ENCODE results near the gene ITIH3. TPM values are rescaled to one million over a fixed set of nuclear protein-coding genes. Genes with fewer than 3 reads are reported as not detected.

The ITIH3 gene
- total RNA-seq, 2 experiments from 2014 or later, result not detected

DNA sequence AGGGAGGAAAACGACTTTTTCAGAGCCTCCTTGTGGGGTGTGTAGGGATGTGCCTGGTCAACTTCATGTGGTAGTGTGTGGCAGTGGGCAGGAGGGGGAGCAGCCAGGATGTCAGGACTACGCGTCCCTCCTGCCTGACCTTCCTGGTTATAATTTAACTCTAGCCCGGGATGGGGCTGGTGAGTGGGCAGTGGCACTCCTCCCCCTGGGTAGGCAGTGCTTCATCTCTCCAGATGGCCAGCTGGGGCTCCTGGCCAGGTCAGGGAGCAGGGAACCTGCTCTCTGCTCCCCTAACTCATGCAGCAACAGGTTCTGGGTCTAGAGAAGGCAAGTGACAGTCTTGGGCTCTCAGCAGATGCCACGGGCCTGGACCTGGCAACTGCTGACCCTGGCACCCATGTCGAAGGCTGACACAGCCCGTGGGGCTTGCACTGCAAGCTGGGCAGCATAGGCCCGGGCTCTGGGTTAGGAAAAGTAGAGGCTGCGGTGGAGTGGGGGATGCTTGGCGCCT is 33.3 kb downstream of the ITIH3 start:
- Mint-ChIP-seq H3K4me3 (no peak overlapping the region), H3K36me3 (ENCODE audit: low read depth) (no peaks in the 10 kb centered on the region), H3K9me3 (no peaks in the 10 kb centered on the region), H3K27ac (no peak overlapping the region), H3K4me1 (peaks cover 4% of the 10 kb centered on the region), H3K27me3 (no peaks in the 10 kb centered on the region)
- POLR2A ChIA-PET, result no interaction called here
- DNase-seq, result no peak
- CTCF ChIA-PET, result no interaction called here

DNA sequence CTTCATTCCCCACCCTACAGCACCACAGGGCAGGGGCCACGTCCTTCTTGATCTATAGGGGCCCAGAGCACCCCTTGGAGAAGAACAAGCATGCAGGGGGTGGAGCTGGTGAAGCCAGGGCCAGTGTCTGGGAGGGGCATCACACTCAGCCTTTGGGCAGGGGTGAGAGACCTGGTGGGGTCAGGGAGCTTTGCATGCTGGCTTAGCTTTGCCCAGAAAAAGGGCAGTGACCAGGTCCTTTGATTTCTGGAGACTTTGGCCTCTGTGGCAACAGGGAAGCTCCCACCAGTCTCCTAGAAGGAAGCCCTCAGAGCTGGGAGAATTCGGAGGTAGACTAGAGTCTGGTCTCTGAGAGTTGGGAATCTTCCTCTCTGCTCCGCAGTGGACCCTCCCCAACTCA is 34.9 kb downstream of the ITIH3 start:
- no peak overlapping the region for H3K27ac Mint-ChIP-seq
- no peak for DNase-seq
- H3K27me3 Mint-ChIP-seq, result no peaks in the 10 kb centered on the region
- H3K9me3 Mint-ChIP-seq, result no peaks in the 10 kb centered on the region
- peaks cover 4% of the 10 kb centered on the region for H3K4me1 Mint-ChIP-seq
- H3K36me3 Mint-ChIP-seq (ENCODE audit: low read depth), result no peaks in the 10 kb centered on the region
- H3K4me3 Mint-ChIP-seq, result no peak overlapping the region
- POLR2A ChIA-PET, result no interaction called here
- CTCF ChIA-PET, result interaction anchor here (0.6 kb wide), 1 partner anchor 1319 kb away, joined by 3 read pairs; no protein-coding TSS in a partner anchor

DNA sequence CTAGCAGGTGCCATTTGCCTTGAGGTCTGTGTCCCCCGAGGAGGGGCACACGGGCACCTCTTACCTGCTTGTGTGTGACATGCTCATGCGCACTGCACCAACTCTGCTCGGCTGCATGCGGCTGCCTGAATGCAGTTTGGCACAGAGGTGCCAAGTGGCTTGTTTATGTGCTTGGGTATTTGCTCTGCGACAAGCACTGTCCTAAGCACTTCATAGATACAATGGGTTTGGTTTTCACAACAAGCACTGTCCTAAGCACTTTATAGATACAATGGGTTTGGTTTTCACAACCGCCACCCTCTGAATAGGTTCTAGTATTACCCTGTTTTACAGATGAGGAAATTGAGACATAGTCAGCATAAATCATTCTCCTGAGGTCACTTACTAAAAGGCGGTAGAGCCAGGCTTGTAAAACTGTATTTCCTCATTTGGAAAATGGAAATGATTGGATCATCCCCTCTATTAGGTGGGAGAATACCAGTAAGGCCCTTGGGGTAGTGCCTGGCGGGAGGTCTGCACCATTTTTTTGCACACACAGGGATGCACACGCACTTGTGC is 35.4 kb downstream of the ITIH3 start:
- Mint-ChIP-seq H3K4me3 (no peak overlapping the region), H3K36me3 (ENCODE audit: low read depth) (no peaks in the 10 kb centered on the region), H3K9me3 (no peaks in the 10 kb centered on the region), H3K4me1 (peaks cover 4% of the 10 kb centered on the region), H3K27me3 (no peaks in the 10 kb centered on the region), H3K27ac (no peak overlapping the region)
- DNase-seq, result no peak
- POLR2A ChIA-PET, result no interaction called here
- CTCF ChIA-PET, result no interaction called here

DNA sequence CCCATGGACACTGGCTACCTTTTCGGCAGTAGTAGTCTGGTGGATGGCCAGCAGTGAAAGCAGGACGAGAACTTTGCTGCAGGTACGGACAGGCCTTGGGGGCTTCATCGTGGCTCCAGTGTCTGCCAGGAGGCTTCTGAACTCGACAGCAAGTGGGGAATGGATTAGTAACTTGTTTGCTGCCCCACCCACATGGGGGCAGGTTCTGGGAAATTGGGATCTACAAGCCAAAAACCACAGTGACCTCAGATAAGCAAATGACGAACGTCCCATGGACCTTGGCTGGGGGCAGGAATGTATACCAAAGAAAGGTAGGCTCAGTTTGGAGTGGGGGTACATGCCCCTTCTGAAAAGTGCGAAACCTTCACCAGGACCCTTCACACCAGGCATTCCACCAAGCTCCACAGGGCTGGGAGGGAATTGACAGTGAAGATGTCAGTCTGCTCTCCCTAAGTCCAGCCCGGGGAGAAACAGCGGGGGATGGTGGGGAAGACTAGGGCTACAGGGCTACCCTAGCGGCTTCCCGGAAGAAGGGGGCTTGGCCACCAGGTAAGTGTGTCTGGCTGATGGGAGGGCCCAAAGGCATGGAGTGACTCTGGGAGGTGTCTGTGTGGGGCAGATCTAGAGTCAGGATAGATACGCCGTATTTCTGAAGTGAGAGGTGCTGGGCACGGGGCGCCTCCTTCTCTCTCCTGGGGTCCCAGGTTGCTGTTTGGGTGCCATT is 36.1 kb downstream of the ITIH3 start, which contains the start of gene ITIH4:
TSS of gene ITIH4 (minus strand) at position 138 of the 724 bp plus-strand sequence. CDS start at position 108, 30 bp downstream.
- Mint-ChIP-seq H3K4me3 (no peak within 1 kb of the TSS), H3K36me3 (ENCODE audit: low read depth) (no peaks in the 10 kb centered on the region), H3K4me1 (peaks cover 4% of the 10 kb centered on the region), H3K27ac (peak within 1 kb of the TSS; percentile 46), H3K27me3 (no peaks in the 10 kb centered on the region), H3K9me3 (no peaks in the 10 kb centered on the region)
- no peak for DNase-seq
- POLR2A ChIA-PET, result no interaction called here
- CTCF ChIA-PET, result no interaction called here

DNA sequence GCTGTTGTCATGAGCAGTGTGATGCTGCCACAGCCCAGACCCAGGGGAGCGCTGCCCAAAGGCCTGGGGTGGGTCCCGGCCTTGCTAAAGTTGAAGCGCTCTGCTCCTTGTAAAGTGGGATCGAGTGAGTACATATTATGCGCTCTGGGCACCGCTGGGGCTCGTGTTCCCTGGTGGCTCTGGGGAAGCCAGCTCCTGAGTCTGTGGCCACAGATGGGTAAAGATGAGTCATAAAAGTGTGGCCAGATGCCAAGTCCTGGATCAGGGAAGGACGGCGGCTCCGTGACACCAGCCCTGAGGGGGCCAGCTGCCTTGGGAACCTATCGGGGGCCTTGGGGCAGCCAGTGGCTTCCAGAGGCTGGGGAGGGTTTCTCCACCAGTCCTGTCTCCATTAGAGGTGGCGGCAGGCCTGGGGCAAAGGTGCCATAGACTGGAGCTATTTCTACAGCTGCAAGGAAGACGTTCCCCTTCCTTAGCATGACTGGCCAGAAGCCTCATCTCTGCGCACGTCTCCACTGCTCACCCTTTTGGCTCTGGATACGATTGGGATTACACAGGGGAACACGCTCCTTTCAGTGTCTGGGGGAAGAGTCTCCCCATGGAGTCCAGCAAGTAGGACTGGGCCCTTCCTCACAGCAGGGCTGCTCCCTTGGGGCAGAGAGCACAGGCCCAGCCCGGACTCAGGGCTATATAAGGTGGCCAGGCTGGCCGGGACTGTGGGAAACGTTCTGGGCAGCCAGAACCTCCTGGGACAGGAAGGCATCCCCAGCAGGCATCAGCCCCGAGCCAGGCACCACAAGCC is 37.1 kb downstream of the ITIH3 start:
- H3K4me3 Mint-ChIP-seq, result no peak overlapping the region
- peaks cover 5% of the 10 kb centered on the region for H3K36me3 Mint-ChIP-seq (ENCODE audit: low read depth)
- H3K27me3 Mint-ChIP-seq, result no peaks in the 10 kb centered on the region
- ChIA-PET POLR2A (no interaction called here), CTCF (interaction anchor here (0.5 kb wide), 1 partner anchor 61 kb away, joined by 4 read pairs; no protein-coding TSS in a partner anchor)
- no peak for DNase-seq
- H3K4me1 Mint-ChIP-seq, result peaks cover 11% of the 10 kb centered on the region
- no peaks in the 10 kb centered on the region for H3K9me3 Mint-ChIP-seq
- H3K27ac Mint-ChIP-seq, result no peak overlapping the region

DNA sequence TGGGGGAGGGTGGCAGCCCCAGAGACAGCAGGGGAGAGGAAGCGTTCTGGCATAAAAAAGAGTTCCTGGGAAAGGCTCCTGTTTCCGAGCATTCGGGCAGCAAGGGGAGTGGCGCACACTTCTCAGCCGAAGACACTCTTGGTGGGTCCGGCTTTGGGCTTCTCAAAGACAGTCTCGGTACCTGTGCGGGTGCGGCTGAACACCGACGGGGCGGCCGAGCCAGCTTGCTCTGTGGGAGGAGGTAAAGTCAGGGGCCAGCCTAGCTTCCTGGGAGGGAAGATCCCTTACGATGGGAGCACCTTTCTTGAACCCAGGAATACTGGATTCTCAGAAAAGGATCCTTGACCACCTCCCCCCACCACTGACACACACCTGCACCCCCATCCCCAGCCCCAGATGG is 38.6 kb downstream of the ITIH3 start:
- POLR2A ChIA-PET, result no interaction called here
- no peaks in the 10 kb centered on the region for H3K27me3 Mint-ChIP-seq
- DNase-seq, result no peak
- CTCF ChIA-PET, result interaction anchor here (1.0 kb wide), 1 partner anchor 9 kb away, joined by 3 read pairs; no protein-coding TSS in a partner anchor
- H3K9me3 Mint-ChIP-seq, result no peaks in the 10 kb centered on the region
- H3K4me1 Mint-ChIP-seq, result peaks cover 26% of the 10 kb centered on the region
- no peak overlapping the region for H3K27ac Mint-ChIP-seq
- peaks cover 11% of the 10 kb centered on the region for H3K36me3 Mint-ChIP-seq (ENCODE audit: low read depth)
- no peak overlapping the region for H3K4me3 Mint-ChIP-seq

DNA sequence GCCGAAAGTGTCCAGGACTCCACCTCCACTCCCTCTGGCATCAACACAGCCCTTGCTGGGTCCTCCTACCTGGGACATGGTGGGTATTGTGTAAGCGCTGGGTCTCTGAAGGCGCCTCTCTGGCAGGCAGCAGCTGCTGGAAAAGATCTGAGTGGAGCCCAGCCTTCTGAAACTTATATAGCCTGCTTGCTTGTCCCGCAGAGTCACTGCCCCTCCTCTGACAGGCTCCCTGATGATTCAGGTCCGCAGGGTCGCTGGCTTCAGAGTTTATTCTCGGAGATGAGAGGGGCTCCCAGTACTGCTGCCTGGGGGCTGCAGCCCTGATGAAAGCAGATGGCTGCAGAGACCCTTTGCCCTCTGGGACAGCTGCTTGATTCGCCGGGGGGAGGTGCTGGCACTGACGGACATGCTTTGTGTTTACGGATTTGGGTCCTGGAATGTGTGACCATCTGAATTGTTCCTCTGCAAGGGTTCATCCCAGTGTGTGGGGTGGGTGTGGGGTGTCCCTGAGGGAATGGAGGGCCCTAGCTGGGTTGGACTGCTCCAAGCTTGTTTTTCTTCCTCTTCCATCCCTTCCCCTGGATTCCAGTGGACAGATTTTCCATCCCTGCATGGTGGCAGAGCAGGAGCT is 40.4 kb downstream of the ITIH3 start, which contains the start of gene MUSTN1:
TSS of gene MUSTN1 (minus strand) at position 149 of the 631 bp plus-strand sequence. CDS start at position 78, 71 bp downstream.
- Mint-ChIP-seq H3K4me3 (no peak within 1 kb of the TSS), H3K9me3 (no peaks in the 10 kb centered on the region), H3K27ac (no peak within 1 kb of the TSS), H3K27me3 (no peaks in the 10 kb centered on the region), H3K36me3 (ENCODE audit: low read depth) (peaks cover 11% of the 10 kb centered on the region), H3K4me1 (peaks cover 43% of the 10 kb centered on the region)
- CTCF ChIA-PET, result interaction anchor here (0.6 kb wide), 1 partner anchor 547 kb away, joined by 3 read pairs; the partner anchor contains the start of gene GLYCTK
- DNase-seq, result no peak
- POLR2A ChIA-PET, result no interaction called here

DNA sequence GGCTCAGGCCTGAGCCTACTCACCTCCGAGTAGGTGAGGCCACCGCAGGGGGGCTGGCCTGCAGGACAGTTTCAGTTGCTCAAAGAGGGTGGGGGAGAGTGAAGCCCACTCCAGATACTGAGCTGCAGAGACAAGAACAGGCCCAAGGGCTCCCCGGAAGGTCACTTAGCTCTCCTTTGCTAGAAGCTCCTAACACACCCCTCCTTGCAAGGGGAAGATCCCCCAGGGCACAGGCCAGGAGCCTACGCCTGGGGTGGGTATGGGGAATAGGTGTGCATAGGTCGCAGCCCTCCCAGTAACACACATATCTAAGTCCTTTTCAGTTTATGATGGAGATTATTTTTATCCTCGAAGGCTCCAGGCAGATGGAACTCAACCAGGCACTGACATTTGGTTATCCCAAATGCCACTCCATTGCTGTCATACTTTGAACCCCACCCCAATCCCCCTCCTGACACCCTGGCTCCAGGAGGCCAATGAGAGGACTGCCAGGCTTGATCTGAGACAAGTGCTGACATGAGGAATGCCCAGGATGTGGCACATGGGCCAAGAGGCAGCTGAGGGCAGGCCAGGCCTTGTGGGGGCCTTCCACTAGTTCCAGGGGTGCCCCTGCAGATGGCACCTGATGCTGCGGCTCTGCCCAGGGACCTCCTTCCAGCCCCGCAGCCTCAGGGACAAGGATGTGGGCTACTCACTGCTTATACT is 41.3 kb downstream of the ITIH3 start:
- CTCF ChIA-PET, result interaction anchor here (0.6 kb wide), 1 partner anchor 548 kb away, joined by 3 read pairs; the partner anchor contains the start of gene GLYCTK

DNA sequence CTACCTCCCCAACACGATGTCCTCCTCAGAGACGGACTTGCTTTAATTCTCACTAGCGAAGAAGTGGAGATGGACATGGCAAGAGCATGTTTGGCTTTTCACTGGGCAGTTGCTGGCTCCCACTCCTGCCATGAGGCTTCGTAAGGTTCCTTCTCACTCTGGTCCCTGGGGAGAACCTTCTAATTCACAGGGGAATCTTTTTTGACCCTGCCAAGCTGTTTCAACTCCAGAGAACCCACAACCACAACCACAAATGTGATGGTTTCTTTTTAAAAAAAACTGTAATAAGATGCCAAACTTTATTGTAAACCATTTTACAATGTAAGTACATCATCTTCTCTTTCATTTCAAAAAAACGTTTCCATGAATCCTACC is 41.9 kb downstream of the ITIH3 start:
- CTCF ChIA-PET, result no interaction called here
- peak overlapping the region; percentile 6 for H3K27ac Mint-ChIP-seq
- POLR2A ChIA-PET, result interaction anchor here (0.6 kb wide), 1 partner anchor 120 kb away, joined by 3 read pairs; no protein-coding TSS in a partner anchor
- DNase-seq, result no peak
- H3K36me3 Mint-ChIP-seq (ENCODE audit: low read depth), result peaks cover 14% of the 10 kb centered on the region
- H3K4me3 Mint-ChIP-seq, result no peak overlapping the region
- H3K4me1 Mint-ChIP-seq, result peaks cover 42% of the 10 kb centered on the region
- H3K27me3 Mint-ChIP-seq, result no peaks in the 10 kb centered on the region
- H3K9me3 Mint-ChIP-seq, result no peaks in the 10 kb centered on the region

More for the DNA sequence above, 41.3 kb downstream of the ITIH3 start:
- H3K4me1 Mint-ChIP-seq, result peaks cover 45% of the 10 kb centered on the region
- no peaks in the 10 kb centered on the region for H3K9me3 Mint-ChIP-seq
- DNase-seq, result no peak
- H3K27ac Mint-ChIP-seq, result no peak overlapping the region
- POLR2A ChIA-PET, result no interaction called here
- H3K36me3 Mint-ChIP-seq (ENCODE audit: low read depth), result peaks cover 14% of the 10 kb centered on the region
- no peaks in the 10 kb centered on the region for H3K27me3 Mint-ChIP-seq
- no peak overlapping the region for H3K4me3 Mint-ChIP-seq

DNA sequence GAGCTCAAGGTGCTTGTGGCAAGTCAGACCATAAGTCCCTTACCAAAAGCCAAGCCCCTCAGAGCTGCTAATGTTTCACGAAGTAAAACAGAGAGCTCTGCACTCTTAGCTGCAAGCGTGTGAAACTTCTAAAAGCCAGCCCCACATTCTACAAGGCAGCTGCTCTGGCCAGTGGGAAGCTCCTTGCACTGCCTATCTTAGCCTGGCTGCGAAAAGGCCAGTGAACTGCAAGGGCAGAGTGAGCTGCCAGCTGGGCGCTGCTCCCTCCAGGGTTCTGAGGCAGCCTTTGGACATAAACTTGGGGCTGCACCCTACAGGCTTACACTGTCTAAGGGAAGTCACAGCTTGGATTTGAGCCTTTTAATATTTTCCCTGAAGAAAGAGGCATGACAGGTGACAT is 42.4 kb downstream of the ITIH3 start:
- H3K9me3 Mint-ChIP-seq, result no peaks in the 10 kb centered on the region
- H3K27ac Mint-ChIP-seq, result peak overlapping the region; percentile 6
- no peak for DNase-seq
- ChIA-PET CTCF (interaction anchor here (1.1 to 2.2 kb wide), 2 partner anchors 15 to 17 kb away, joined by 3 to 9 read pairs; no protein-coding TSS in a partner anchor), POLR2A (interaction anchor here (0.6 kb wide), 1 partner anchor 119 kb away, joined by 3 read pairs; no protein-coding TSS in a partner anchor)
- H3K4me1 Mint-ChIP-seq, result peaks cover 41% of the 10 kb centered on the region
- no peaks in the 10 kb centered on the region for H3K27me3 Mint-ChIP-seq
- H3K4me3 Mint-ChIP-seq, result no peak overlapping the region
- H3K36me3 Mint-ChIP-seq (ENCODE audit: low read depth), result peaks cover 14% of the 10 kb centered on the region

DNA sequence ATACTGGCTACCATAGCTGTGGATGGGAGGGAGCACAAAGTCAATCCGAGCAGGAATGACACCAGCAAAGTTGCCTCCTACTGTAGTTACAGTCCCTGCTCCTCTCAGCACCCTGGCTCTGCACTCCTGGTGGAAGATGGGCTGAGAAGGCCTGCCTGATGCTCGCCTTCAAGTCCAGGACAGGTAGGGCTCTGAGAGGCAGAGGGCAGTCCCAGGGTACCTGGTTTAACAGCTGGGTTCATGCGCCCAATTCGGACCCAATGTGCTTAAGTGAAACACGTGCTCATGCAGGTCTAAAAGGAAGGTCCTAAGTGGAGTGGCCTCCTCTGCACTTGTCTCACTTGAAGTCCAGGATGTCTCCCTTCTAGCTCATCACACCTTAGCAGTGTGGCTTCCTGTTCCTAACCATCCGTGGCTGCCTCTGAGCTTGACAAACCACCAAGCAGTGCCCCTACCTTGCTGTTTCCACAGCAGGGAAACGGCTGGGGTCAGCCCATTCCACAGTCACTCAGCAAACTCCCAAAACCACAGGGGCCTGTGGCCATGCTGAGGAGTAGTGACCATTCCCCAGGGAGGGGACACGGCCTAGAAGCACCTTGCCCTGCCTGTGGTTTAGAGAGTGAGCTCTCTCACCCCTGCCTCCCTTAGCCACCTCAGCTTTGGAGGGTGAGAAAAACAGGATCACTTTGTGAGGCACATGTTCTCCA is 44.1 kb downstream of the ITIH3 start:
- peak; percentile 57 for DNase-seq
- peak overlapping the region; percentile 68 for H3K27ac Mint-ChIP-seq
- POLR2A ChIA-PET, result interaction anchor here (0.7 kb wide), 1 partner anchor 12 kb away, joined by 3 read pairs; no protein-coding TSS in a partner anchor
- peaks cover 16% of the 10 kb centered on the region for H3K36me3 Mint-ChIP-seq (ENCODE audit: low read depth)
- no peaks in the 10 kb centered on the region for H3K27me3 Mint-ChIP-seq
- H3K4me1 Mint-ChIP-seq, result peaks cover 41% of the 10 kb centered on the region
- H3K9me3 Mint-ChIP-seq, result no peaks in the 10 kb centered on the region
- H3K4me3 Mint-ChIP-seq, result no peak overlapping the region
- CTCF ChIA-PET, result interaction anchor here (0.6 to 2.2 kb wide), 5 partner anchors 10 to 66 kb away, joined by 3 to 9 read pairs (median 5); no protein-coding TSS in a partner anchor

All from activated CD4-positive, alpha-beta T cell treated with anti-CD3 and anti-CD28 coated beads, Interleukin-2, amount 10 ng/mL, durations not matched to agents 7 days and 5 days (primary cell).